Measurements from ENCODE around the gene IL13. TPM values are rescaled to one million over a fixed set of nuclear protein-coding genes. Genes with fewer than 3 reads are reported as not detected.

Gene IL13
- total RNA-seq, 1 donor from 2014 or later: not detected

GRCh38 chr5:132695956-132696355, 38.0 kb downstream of the IL13 start:
- no peak overlapping the region for H3K27ac Mint-ChIP-seq
- Histone ChIP-seq H3K4me1 (no peaks in the 10 kb centered on the region), H3K79me2 (ENCODE audit: low read depth) (no peaks in the 10 kb centered on the region), H3K36me3 (peaks cover 3% of the 10 kb centered on the region), H4K20me1 (ENCODE audit: low read depth) (no peaks in the 10 kb centered on the region), H3K4me2 (no peak overlapping the region), H3K4me3 (no peak overlapping the region), H2AFZ (replicated peaks) (no peak overlapping the region), H3K27me3 (no peaks in the 10 kb centered on the region), H3K27ac (no peak overlapping the region), H3K9me3 (ENCODE audit: low read depth) (no peaks in the 10 kb centered on the region), H3F3A (ENCODE audit: low read depth) (no peaks in the 10 kb centered on the region), H3K9ac (no peak overlapping the region)
- peaks cover 16% of the 10 kb centered on the region for H3K36me3 Mint-ChIP-seq
- H3K27me3 Mint-ChIP-seq (ENCODE audit: insufficient read depth, low read depth): no peaks in the 10 kb centered on the region
- TF ChIP-seq EZH2 (IDR thresholded peaks at IDR 0.05) (no peak), CTCF (IDR thresholded peaks at IDR 0.05) (no peak), EZH2phosphoT487 (IDR thresholded peaks at IDR 0.05) (no peak)
- no peaks in the 10 kb centered on the region for H3K9me3 Mint-ChIP-seq
- H3K4me1 Mint-ChIP-seq: no peaks in the 10 kb centered on the region
- DNase-seq (ENCODE audit: low spot score): no peak
- H3K4me3 Mint-ChIP-seq: no peak overlapping the region

GRCh38 chr5:132704875-132705274, 46.9 kb downstream of the IL13 start:
- no peak overlapping the region for H3K9ac ChIP-seq
- no peak overlapping the region for H2AFZ ChIP-seq (replicated peaks)
- H3K4me3 Mint-ChIP-seq: no peak overlapping the region
- H3K36me3 ChIP-seq: peaks cover 8% of the 10 kb centered on the region
- DNase-seq (ENCODE audit: low spot score): no peak
- no peaks in the 10 kb centered on the region for H3K4me1 Mint-ChIP-seq
- H3K9me3 Mint-ChIP-seq: no peaks in the 10 kb centered on the region
- H3K27ac Mint-ChIP-seq: no peak overlapping the region
- H3K27me3 Mint-ChIP-seq (ENCODE audit: insufficient read depth, low read depth): no peaks in the 10 kb centered on the region
- no peaks in the 10 kb centered on the region for H3K4me1 ChIP-seq
- no peak overlapping the region for H3K4me3 ChIP-seq
- TF ChIP-seq EZH2phosphoT487 (IDR thresholded peaks at IDR 0.05) (no peak), CTCF (IDR thresholded peaks at IDR 0.05) (no peak), EZH2 (IDR thresholded peaks at IDR 0.05) (no peak)
- H3F3A ChIP-seq (ENCODE audit: low read depth): no peaks in the 10 kb centered on the region
- H3K27ac ChIP-seq: no peak overlapping the region
- no peaks in the 10 kb centered on the region for H3K79me2 ChIP-seq (ENCODE audit: low read depth)
- no peaks in the 10 kb centered on the region for H4K20me1 ChIP-seq (ENCODE audit: low read depth)
- no peak overlapping the region for H3K4me2 ChIP-seq
- peaks cover 17% of the 10 kb centered on the region for H3K36me3 Mint-ChIP-seq
- H3K27me3 ChIP-seq: no peaks in the 10 kb centered on the region
- H3K9me3 ChIP-seq (ENCODE audit: low read depth): no peaks in the 10 kb centered on the region

- no peak overlapping the region for H3K27ac Mint-ChIP-seq
- no peaks in the 10 kb centered on the region for H3K27me3 ChIP-seq
- TF ChIP-seq CTCF (IDR thresholded peaks at IDR 0.05): no peak
- TF ChIP-seq EZH2phosphoT487 (IDR thresholded peaks at IDR 0.05): no peak
- no peak for TF ChIP-seq EZH2 (IDR thresholded peaks at IDR 0.05)
- no peak overlapping the region for H2AFZ ChIP-seq (replicated peaks)
- no peak overlapping the region for H3K4me3 ChIP-seq
- no peaks in the 10 kb centered on the region for H3K27me3 Mint-ChIP-seq (ENCODE audit: insufficient read depth, low read depth)
- no peak for DNase-seq (ENCODE audit: low spot score)
- no peak overlapping the region for H3K4me3 Mint-ChIP-seq
- no peaks in the 10 kb centered on the region for H3F3A ChIP-seq (ENCODE audit: low read depth)
- no peaks in the 10 kb centered on the region for H4K20me1 ChIP-seq (ENCODE audit: low read depth)
- H3K4me2 ChIP-seq: no peak overlapping the region
- no peaks in the 10 kb centered on the region for H3K79me2 ChIP-seq (ENCODE audit: low read depth)
- H3K9me3 ChIP-seq (ENCODE audit: low read depth): no peaks in the 10 kb centered on the region
- H3K4me1 ChIP-seq: no peaks in the 10 kb centered on the region
- no peaks in the 10 kb centered on the region for H3K9me3 Mint-ChIP-seq
- H3K9ac ChIP-seq: no peak overlapping the region
- peaks cover 6% of the 10 kb centered on the region for H3K36me3 Mint-ChIP-seq
- no peaks in the 10 kb centered on the region for H3K36me3 ChIP-seq
- H3K4me1 Mint-ChIP-seq: no peaks in the 10 kb centered on the region
- H3K27ac ChIP-seq: no peak overlapping the region
These were observed 50.7 kb downstream of the IL13 start for GRCh38 chr5:132708645-132709044.

Other genes with a start within 250 kb of the IL13 start
- gene IRF1, start 167.4 kb upstream of the IL13 start, total RNA-seq (ENCODE audit: low replicate concordance): 3.7 and 7.1 TPM in 2 replicates
- not detected in 2 replicates for gene IL5, start 114.7 kb upstream of the IL13 start, total RNA-seq (ENCODE audit: low replicate concordance)
- 34.6 and 48.2 TPM in 2 replicates for gene RAD50, start 101.2 kb upstream of the IL13 start, total RNA-seq (ENCODE audit: low replicate concordance)
- gene IL4, start 15.8 kb downstream of the IL13 start, total RNA-seq (ENCODE audit: low replicate concordance): not detected in 2 replicates
- gene KIF3A, start 79.4 kb downstream of the IL13 start, total RNA-seq (ENCODE audit: low replicate concordance): 13.9 and 27.6 TPM in 2 replicates
- 0.22 TPM in 1 of 2 replicates, not detected in the other for gene CCNI2, start 89.3 kb downstream of the IL13 start, total RNA-seq (ENCODE audit: low replicate concordance)
- 39.9 and 50.1 TPM in 2 replicates for gene SEPTIN8, start 119.1 kb downstream of the IL13 start, total RNA-seq (ENCODE audit: low replicate concordance)
- gene SOWAHA, start 155.1 kb downstream of the IL13 start, total RNA-seq (ENCODE audit: low replicate concordance): 0.03 TPM in 1 of 2 replicates, not detected in the other
- 0.36 and 2.0 TPM in 2 replicates for gene SHROOM1, start 172.5 kb downstream of the IL13 start, total RNA-seq (ENCODE audit: low replicate concordance)
- 0.46 and 0.82 TPM in 2 replicates for gene GDF9, start 208.3 kb downstream of the IL13 start, total RNA-seq (ENCODE audit: low replicate concordance)
- 45.0 and 63.1 TPM in 2 replicates for gene UQCRQ, start 208.5 kb downstream of the IL13 start, total RNA-seq (ENCODE audit: low replicate concordance)
- gene LEAP2, start 215.5 kb downstream of the IL13 start, total RNA-seq (ENCODE audit: low replicate concordance): 3.5 and 3.6 TPM in 2 replicates

Data from neural progenitor cell (in vitro differentiated cells).